Measurements from ENCODE around the gene WDR20. TPM values are rescaled to one million over a fixed set of nuclear protein-coding genes. Genes with fewer than 3 reads are reported as not detected.
"Not testable (repeated sequence)": the region's sequence is repeated elsewhere in the genome, so short reads cannot be mapped to it uniquely, and the experiment has no call there.

The WDR20 gene
- total RNA-seq, 1 experiment from 2014 or later = 11.2 TPM

DNA sequence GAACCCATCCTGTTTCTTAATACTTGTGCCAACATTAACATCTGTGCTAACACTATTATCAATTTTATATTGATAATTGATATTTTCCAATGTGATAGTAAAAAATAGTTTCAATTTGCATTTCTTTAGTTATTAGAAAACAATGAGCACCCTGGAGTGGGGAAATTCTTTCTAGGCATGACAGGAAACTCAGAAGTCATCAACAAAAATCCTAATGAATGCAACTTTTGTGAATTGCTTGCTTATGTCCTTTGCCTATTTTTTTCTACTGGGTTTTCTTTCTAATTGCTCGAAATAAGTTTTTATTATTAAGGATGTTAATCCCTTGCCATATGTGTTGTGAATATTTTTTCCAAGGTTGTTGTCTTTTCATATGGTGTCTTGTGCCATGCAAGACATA is 18.1 kb upstream of the WDR20 start:
- Histone ChIP-seq H3K27me3 (no peaks in the 10 kb centered on the region), H3K9me3 (no peaks in the 10 kb centered on the region), H3K36me3 (no peaks in the 10 kb centered on the region), H3K4me3 (no peak overlapping the region)
- no peak for DNase-seq

DNA sequence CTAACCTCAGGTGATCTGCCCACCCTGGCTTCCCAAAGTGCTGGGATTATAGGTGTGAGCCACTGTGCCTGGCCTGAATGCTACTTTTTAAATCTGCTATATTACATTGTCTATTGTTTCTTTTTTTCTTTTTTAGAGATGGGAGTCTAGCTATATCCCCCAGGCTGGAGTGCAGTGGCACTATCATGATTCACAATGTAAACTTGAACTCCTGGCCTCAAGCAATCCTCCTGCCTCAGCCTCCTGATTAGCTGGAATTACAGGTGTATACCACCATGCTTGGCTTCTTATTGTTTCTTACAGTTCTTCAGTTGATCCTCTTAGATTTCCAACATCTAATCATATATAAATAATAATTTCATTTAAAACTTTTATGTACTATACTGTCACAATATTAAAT is 15.3 kb upstream of the WDR20 start:
- Histone ChIP-seq H3K36me3 (no peaks in the 10 kb centered on the region), H3K4me3 (no peak overlapping the region), H3K27me3 (no peaks in the 10 kb centered on the region)

DNA sequence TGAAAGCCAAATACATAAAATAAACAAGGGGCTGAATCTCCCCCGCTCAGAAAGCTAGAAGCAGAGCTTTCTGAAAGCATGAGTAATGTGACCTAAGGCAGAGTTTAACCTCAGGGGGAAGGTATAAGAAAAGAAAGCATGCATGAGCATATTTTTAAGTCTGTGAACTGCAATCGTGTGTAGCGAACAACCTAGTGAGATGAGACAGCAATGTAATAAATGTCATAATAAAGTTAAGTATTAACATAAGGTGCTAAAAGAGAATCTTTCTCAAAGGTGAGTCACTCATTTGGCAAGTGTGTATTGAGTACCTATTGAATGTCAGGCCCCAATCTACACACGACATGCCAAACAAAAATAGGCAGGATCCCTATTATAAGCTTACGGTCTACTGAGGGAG is 14.2 kb upstream of the WDR20 start:
- Histone ChIP-seq H3K27me3 (no peaks in the 10 kb centered on the region), H3K9me3 (no peaks in the 10 kb centered on the region), H3K36me3 (no peaks in the 10 kb centered on the region), H3K4me3 (no peak overlapping the region)
- DNase-seq = no peak

More for the DNA sequence above, 15.3 kb upstream of the WDR20 start:
- DNase-seq = no peak
- no peaks in the 10 kb centered on the region for H3K9me3 ChIP-seq

DNA sequence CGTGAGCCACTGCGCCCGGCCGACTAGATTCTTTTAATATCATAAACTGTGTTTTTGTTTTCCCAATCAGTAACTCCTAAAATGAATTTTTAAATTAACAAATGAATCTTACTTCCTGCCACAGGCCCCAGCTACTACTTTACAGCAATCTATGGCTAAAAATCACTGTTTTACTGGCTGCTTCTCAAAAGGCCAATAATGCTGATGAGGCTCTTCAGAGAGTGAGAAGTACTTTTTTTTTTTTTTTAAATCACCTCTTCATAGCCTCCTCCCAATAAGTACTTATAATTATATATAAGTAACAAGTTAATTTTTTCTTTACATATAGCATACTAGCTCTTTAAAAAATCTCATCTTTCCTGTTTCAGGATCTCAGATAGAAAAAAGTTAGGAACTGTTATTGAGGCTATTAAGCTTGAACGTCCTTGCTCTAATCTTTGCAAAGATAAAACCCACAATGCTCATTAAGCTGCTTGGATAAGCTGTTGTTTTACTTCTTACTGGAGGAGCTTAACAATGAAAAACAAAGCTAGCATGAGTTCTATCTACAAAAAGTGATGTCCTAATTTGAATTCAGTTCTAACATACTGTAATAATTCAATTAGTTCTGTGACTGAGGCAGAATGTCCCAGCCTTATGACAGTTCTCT is 12.8 kb upstream of the WDR20 start:
- DNase-seq = no peak
- no peaks in the 10 kb centered on the region for H3K27me3 ChIP-seq

DNA sequence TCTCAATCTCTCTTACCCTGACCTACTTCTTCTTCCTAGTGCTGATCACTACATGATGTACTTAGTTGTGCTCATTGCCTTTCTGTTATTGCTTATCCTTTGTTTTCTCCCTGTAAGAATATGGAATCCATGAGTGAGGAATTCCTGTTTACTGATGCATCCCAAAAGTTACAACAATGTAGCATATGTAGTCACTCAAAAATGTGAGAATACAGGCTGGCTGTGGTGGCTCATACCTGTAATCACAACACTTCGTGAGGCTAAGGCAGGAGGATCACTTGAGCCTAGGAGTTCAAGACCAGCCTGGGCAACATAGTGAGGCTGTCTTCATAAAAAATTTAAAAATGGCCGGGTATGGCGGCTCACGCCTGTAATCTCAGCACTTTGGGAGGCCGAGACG is 8.0 kb upstream of the WDR20 start:
- Histone ChIP-seq H3K36me3 (no peaks in the 10 kb centered on the region), H3K4me3 (no peak overlapping the region), H3K9me3 (no peaks in the 10 kb centered on the region), H3K27me3 (no peaks in the 10 kb centered on the region)
- no peak for DNase-seq

More for the DNA sequence above, 12.8 kb upstream of the WDR20 start:
- Histone ChIP-seq H3K36me3 (no peaks in the 10 kb centered on the region), H3K9me3 (no peaks in the 10 kb centered on the region), H3K4me3 (no peak overlapping the region)

DNA sequence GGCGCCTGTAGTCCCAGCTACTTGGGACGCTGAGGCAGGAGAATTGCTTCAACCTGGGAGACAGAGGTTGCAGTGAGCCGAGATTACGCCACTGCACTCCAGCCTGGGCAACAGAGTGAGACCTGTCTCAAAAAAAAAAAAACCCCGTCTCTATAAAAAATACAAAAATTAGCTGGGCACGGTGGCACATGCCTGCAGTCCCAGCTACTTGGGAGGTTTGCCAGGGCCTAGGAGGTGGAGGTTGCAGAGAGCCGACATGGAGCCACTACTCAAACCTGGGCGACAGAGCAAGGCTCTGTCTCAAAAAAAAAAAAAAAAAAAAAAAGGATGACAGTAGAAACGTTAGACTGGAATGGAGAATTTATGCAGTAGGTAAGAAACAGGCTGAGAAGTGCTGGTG is 5.7 kb upstream of the WDR20 start:
- DNase-seq, H3K36me3 ChIP-seq, H3K9me3 ChIP-seq, H3K27me3 ChIP-seq, H3K4me3 ChIP-seq: not testable (repeated sequence)

DNA sequence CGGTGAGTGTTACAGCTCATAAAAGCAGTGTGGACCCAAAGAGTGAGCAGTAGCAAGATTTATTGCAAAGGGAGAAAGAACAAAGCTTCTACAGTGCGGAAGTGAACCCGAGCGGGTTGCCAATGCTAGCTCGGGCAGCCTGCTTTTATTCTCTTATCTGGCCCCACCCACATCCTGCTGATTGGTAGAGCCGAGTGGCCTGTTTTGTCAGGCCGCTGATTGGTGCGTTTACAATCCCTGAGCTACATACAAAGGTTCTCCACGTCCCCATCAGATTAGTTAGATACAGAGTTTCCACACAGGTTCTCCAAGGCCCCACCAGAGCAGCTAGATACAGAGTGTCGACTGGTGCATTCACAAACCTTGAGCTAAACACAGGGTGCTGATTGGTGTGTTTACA is 5.0 kb upstream of the WDR20 start:
- not testable (repeated sequence) for DNase-seq, H3K27me3 ChIP-seq, H3K9me3 ChIP-seq, H3K36me3 ChIP-seq, H3K4me3 ChIP-seq

DNA sequence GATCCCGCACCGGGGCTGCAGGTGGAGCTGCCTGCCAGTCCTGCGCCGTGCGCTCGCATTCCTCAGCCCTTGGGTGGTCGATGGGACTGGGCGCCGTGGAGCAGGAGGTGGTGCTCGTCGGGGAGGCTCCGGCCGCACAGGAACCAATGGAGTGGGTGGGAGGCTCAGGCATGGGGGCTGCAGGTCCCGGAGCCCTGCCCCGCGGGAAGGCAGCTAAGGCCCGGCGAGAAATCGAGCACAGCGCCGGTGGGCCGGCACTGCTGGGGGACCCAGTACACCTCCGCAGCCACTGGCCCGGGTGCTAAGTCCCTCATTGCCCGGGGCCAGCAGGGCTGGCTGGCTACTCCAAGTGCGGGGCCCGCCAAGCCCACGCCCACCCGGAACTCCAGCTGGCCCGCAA is 4.2 kb upstream of the WDR20 start:
- DNase-seq, H3K9me3 ChIP-seq, H3K4me3 ChIP-seq, H3K36me3 ChIP-seq, H3K27me3 ChIP-seq: not testable (repeated sequence)

DNA sequence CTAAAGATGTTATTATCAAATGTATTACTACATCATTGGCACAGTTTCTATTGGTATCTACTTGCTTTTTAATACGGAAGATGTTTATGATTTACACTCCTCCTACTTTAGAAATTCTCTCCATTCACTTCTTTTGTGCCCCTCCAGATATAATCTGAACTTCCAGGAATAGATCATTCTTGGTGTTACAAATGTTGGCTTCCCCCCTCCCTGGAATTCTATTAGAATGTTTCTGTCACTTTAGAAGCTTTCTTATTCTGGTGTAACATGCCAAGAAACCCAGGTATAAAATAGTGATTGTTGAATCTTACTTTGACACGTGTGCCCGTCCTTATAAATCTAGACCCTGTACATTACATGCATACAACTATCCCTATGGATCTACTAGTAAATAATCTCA is 1.2 kb upstream of the WDR20 start:
- Histone ChIP-seq H3K36me3 (no peaks in the 10 kb centered on the region), H3K9me3 (no peaks in the 10 kb centered on the region), H3K27me3 (no peaks in the 10 kb centered on the region), H3K4me3 (peak overlapping the region; percentile 93)
- no peak for DNase-seq

DNA sequence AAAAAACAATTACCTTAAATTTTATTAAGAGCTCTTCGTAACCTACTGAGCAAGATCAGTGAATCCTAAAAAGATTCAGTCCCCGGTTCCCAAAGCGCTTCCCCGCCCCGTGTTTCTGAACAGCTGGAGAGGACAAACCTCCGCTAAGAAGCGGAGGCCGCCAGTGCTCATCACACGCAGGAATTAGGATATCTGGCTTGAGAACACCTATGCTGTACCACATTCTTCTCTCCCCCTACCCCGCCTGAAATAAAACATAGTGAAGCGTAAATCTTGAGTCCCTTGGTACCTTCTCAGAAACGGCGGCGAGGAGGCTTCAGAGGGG is 774 bp upstream of the WDR20 start:
- DNase-seq = no peak
- Histone ChIP-seq H3K36me3 (no peaks in the 10 kb centered on the region), H3K27me3 (no peaks in the 10 kb centered on the region), H3K9me3 (no peaks in the 10 kb centered on the region), H3K4me3 (peak overlapping the region; percentile 93)

DNA sequence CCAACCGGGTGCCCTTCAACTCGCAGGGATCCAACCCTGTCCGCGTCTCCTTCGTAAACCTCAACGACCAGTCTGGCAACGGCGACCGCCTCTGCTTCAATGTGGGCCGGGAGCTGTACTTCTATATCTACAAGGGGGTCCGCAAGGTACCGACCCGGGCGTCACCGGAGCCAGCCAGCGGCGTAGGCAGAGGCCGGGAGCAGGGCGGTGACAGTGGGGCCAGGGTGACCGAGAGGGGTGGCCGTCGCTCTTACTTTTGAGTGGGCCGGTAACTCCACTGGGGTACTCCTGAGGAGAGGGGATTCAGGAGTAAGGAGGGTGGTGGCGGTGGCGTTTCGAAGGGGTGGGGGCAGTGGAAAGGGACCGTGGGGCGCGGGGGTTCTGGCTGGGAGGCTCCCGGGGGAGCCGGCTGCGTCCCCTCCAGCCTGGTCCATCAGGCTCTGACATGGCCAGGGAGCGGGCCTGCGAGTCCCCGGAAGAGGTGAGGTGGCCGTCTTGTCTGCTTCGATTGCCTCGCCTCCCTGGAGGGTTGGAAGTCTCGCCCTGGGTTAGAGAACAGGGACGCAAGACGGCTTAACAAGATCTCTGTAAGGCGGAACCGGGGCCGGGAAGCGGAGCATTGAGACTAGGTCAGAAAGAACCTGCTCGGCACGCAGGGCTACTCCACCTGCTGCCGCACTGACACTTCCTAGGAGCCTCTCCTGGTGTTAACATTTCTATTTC is 491 bp downstream of the WDR20 start:
- peak; percentile 17 for DNase-seq
- peak overlapping the region; percentile 93 for H3K4me3 ChIP-seq
- no peaks in the 10 kb centered on the region for H3K27me3 ChIP-seq
- H3K36me3 ChIP-seq = no peaks in the 10 kb centered on the region
- no peaks in the 10 kb centered on the region for H3K9me3 ChIP-seq

DNA sequence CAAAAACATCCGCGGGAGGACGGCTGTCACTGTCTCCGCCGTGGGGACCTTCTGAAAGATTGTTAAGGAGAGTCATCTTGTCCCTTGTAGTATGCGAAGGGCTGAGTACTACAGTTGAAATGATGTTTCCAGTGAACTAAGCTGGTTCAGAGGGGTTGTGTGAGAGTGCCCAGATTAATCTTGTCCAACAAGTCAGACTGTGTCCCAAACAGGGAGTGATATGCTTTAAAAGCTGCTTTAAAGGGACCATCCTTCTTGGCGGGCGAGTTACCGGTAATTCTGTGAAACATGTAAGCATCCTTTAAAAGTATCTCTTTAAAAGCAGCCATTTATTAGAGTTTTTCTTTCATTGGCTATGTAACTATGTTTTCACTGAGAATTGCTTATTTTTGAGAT is 1.1 kb downstream of the WDR20 start:
- Histone ChIP-seq H3K36me3 (no peaks in the 10 kb centered on the region), H3K4me3 (peak overlapping the region; percentile 93), H3K27me3 (no peaks in the 10 kb centered on the region), H3K9me3 (no peaks in the 10 kb centered on the region)
- DNase-seq = no peak

DNA sequence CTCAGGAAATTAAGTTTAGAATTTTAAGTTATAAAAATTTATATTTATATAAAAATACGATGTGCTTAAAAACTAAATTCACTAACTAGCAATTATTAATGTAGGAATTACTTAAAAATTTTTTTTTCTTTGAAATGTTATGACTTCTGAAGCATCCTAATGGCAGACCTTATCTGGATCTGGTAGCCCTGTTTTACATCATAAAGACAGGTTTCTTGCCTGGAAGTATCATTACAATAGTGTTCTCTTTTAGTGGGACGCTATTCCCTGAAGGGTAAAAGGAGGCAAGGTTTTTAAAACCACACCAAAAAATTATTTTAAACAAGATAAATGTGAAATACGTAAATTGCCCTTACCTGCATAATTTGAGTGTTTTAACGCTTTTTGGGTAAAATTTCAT is 2.1 kb downstream of the WDR20 start:
- Histone ChIP-seq H3K4me3 (no peak overlapping the region), H3K9me3 (no peaks in the 10 kb centered on the region), H3K36me3 (no peaks in the 10 kb centered on the region), H3K27me3 (no peaks in the 10 kb centered on the region)
- DNase-seq = no peak

DNA sequence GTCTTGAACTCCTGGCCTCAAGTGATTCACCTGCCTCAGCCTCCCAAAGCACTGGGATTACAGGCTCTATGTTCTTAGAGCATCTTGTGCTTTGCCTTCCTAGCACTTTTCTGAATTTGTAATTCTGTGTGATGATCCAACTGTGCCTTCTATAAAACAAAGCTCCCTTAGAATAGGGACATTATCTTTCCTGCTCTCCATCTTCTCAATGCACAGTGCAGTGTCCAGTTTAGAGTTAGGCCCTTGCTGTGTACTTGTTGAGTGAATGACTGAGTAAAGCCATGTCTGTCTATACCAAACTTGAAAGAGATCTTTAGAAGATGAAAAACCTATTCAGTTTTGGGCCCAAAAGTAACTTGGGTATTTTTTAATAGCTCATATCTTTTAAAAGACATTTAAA is 5.2 kb downstream of the WDR20 start:
- Histone ChIP-seq H3K4me3 (no peak overlapping the region), H3K9me3 (no peaks in the 10 kb centered on the region), H3K36me3 (no peaks in the 10 kb centered on the region), H3K27me3 (no peaks in the 10 kb centered on the region)
- no peak for DNase-seq

DNA sequence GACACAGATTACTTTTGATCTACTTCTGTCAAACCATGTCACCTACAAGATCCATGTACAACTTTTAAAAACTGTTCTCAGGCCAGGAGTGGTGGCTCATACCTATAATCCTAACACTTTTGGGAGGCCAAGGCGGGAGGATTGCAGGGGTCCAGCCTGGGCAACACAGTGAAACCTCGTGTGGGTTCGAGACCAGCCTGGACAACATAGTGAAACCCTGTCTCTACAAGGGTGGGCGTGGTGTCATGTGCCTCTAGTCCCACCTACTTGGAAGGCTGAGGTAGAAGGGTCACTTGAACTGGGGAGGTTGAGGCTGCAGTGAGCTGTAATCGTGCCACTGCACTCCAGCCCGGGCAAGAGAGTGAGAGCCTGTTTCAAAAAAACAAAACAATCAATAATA is 5.7 kb downstream of the WDR20 start:
- H3K9me3 ChIP-seq = no peaks in the 10 kb centered on the region
- no peak for DNase-seq
- no peaks in the 10 kb centered on the region for H3K27me3 ChIP-seq
- no peaks in the 10 kb centered on the region for H3K36me3 ChIP-seq
- no peak overlapping the region for H3K4me3 ChIP-seq

DNA sequence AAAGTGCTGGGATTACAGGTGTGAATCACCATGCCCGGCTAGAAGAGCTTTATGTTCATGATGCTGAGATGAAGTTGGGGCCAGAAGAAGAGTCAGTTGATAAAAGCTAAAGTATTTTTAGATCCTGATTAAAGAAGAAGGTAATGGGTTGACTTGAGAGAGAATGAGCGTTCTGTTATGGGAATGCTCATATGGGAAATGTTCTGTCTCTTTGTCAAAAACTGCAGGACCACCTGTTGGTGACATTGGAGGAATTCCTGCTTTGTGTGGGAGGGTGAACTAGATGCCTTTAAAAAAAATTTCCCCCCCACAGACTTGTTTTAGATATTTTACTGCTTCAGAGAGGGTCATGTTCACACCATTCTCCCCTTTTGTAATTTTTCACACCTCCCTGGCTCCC is 6.7 kb downstream of the WDR20 start:
- Histone ChIP-seq H3K36me3 (no peaks in the 10 kb centered on the region), H3K9me3 (no peaks in the 10 kb centered on the region), H3K4me3 (no peak overlapping the region), H3K27me3 (no peaks in the 10 kb centered on the region)
- no peak for DNase-seq

DNA sequence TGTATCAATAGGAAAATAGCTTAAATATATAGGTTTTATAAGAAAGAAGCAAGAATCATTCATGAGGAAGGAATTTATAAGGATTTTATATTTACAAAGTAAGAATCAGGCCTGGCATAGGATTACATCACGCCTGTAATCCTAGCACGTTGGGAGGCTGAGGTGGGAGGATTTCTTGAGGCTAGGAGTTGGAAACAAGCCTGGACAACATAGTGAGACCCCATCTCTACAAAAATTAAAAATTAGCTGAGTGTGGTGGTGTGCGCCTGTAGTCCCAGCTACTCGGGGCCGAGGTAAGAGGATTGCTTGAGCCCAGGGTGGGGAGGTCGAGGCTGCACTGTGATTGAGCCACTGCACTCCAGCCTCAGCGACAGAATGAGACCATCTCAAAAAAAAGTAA is 10.4 kb downstream of the WDR20 start:
- H3K9me3 ChIP-seq = no peaks in the 10 kb centered on the region
- 0 out of 2 replicates have a peak, but pooled peaks cover 3% of the 10 kb centered on the region for H3K36me3 ChIP-seq
- H3K4me3 ChIP-seq = no peak overlapping the region
- DNase-seq = no peak
- H3K27me3 ChIP-seq = no peaks in the 10 kb centered on the region

DNA sequence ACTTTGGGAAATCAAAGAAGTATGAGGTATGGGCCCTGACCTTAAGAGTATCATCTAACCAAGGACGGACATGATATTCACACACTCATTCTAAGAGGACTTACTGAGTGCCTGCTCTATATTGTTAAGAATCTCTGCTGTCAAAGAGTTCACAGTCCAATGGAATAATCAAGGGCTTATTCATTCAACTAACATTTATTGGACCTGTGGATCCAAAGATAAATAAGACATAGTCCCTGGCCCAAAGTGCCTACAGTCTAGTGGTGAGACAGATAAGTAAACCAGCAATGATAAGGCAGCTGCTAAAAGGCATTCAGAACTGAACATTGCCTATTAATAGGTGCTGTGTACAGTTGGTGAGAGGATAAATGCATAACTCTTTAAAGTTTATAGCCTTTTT is 11.0 kb downstream of the WDR20 start:
- no peak for DNase-seq
- Histone ChIP-seq H3K4me3 (no peak overlapping the region), H3K9me3 (no peaks in the 10 kb centered on the region), H3K27me3 (no peaks in the 10 kb centered on the region), H3K36me3 (0 out of 2 replicates have a peak, but pooled peaks cover 3% of the 10 kb centered on the region)

Data from MG63 (cell line).